ENCODE measurements around the gene KCNAB2.

KCNAB2 gene

GRCh38 chr1:6096243-6097116, 50.8 kb downstream of the KCNAB2 start:
- Mint-ChIP-seq H3K4me1 (peaks cover 14% of the 10 kb centered on the region), H3K36me3 (peaks cover 93% of the 10 kb centered on the region), H3K4me3 (no peak overlapping the region), H3K27ac (peak overlapping the region; percentile 85), H3K9me3 (no peaks in the 10 kb centered on the region)
- DNase-seq (ENCODE audit: low spot score in 2 of 2) (no peak), ATAC-seq (no peak)

GRCh38 chr1:6097117-6097595, 51.5 kb downstream of the KCNAB2 start:
- ATAC-seq (no peak), DNase-seq (ENCODE audit: low spot score in 2 of 2) (no peak)
- Mint-ChIP-seq H3K27ac (peak overlapping the region; percentile 85), H3K4me3 (no peak overlapping the region), H3K9me3 (no peaks in the 10 kb centered on the region), H3K36me3 (peaks cover 93% of the 10 kb centered on the region), H3K4me1 (peaks cover 14% of the 10 kb centered on the region)

- H3K27ac Mint-ChIP-seq = peak overlapping the region; percentile 85
- peaks cover 95% of the 10 kb centered on the region for H3K36me3 Mint-ChIP-seq
- H3K4me1 Mint-ChIP-seq = peaks cover 14% of the 10 kb centered on the region
- ATAC-seq (no peak), DNase-seq (ENCODE audit: low spot score in 2 of 2) (no peak)
- no peaks in the 10 kb centered on the region for H3K9me3 Mint-ChIP-seq
- no peak overlapping the region for H3K4me3 Mint-ChIP-seq
Measured at GRCh38 chr1:6097824-6098223, 52.1 kb downstream of the KCNAB2 start.

- Mint-ChIP-seq H3K4me3 (no peak overlapping the region), H3K27ac (peak overlapping the region; percentile 85), H3K4me1 (peaks cover 14% of the 10 kb centered on the region), H3K36me3 (peaks cover 95% of the 10 kb centered on the region), H3K9me3 (no peaks in the 10 kb centered on the region)
- DNase-seq (ENCODE audit: low spot score in 2 of 2) = no peak
- no peak for ATAC-seq
Measured at GRCh38 chr1:6098303-6099215, 52.9 kb downstream of the KCNAB2 start.

- peak overlapping the region; percentile 50 for H3K27ac Mint-ChIP-seq
- DNase-seq (ENCODE audit: low spot score in 2 of 2) (no peak), ATAC-seq (no peak)
- no peak overlapping the region for H3K4me3 Mint-ChIP-seq
- peaks cover 14% of the 10 kb centered on the region for H3K4me1 Mint-ChIP-seq
- peaks cover 91% of the 10 kb centered on the region for H3K36me3 Mint-ChIP-seq
- H3K9me3 Mint-ChIP-seq = no peaks in the 10 kb centered on the region
Measured at GRCh38 chr1:6099297-6099696, 53.6 kb downstream of the KCNAB2 start.

GRCh38 chr1:6099787-6100765, 54.4 kb downstream of the KCNAB2 start:
- ATAC-seq = peak; percentile 43
- Mint-ChIP-seq H3K27ac (peak overlapping the region; percentile 87), H3K4me3 (no peak overlapping the region), H3K4me1 (peaks cover 14% of the 10 kb centered on the region), H3K36me3 (peaks cover 83% of the 10 kb centered on the region), H3K9me3 (no peaks in the 10 kb centered on the region)
- DNase-seq (ENCODE audit: low spot score in 2 of 2) = no peak

GRCh38 chr1:6100861-6101783, 55.4 kb downstream of the KCNAB2 start:
- H3K4me1 Mint-ChIP-seq = peaks cover 14% of the 10 kb centered on the region
- H3K36me3 Mint-ChIP-seq = peaks cover 78% of the 10 kb centered on the region
- H3K27ac Mint-ChIP-seq = peak overlapping the region; percentile 87
- DNase-seq (ENCODE audit: low spot score in 2 of 2) (no peak), ATAC-seq (no peak)
- no peak overlapping the region for H3K4me3 Mint-ChIP-seq
- H3K9me3 Mint-ChIP-seq = no peaks in the 10 kb centered on the region

- H3K27ac Mint-ChIP-seq = peak overlapping the region; percentile 87
- peaks cover 14% of the 10 kb centered on the region for H3K4me1 Mint-ChIP-seq
- H3K9me3 Mint-ChIP-seq = no peaks in the 10 kb centered on the region
- H3K36me3 Mint-ChIP-seq = peaks cover 69% of the 10 kb centered on the region
- peak; percentile 3 for ATAC-seq
- DNase-seq (ENCODE audit: low spot score in 2 of 2) = no peak
- H3K4me3 Mint-ChIP-seq = no peak overlapping the region
Measured at GRCh38 chr1:6101826-6102531, 56.3 kb downstream of the KCNAB2 start.

GRCh38 chr1:6102532-6102845, 56.8 kb downstream of the KCNAB2 start:
- Mint-ChIP-seq H3K4me1 (peaks cover 12% of the 10 kb centered on the region), H3K9me3 (no peaks in the 10 kb centered on the region), H3K36me3 (peaks cover 64% of the 10 kb centered on the region), H3K27ac (peak overlapping the region; percentile 87), H3K4me3 (no peak overlapping the region)
- no peak for DNase-seq (ENCODE audit: low spot score in 2 of 2)
- no peak for ATAC-seq

GRCh38 chr1:6103111-6103853, 57.6 kb downstream of the KCNAB2 start:
- H3K4me3 Mint-ChIP-seq = no peak overlapping the region
- peaks cover 7% of the 10 kb centered on the region for H3K4me1 Mint-ChIP-seq
- no peaks in the 10 kb centered on the region for H3K9me3 Mint-ChIP-seq
- peak overlapping the region; percentile 87 for H3K27ac Mint-ChIP-seq
- no peak for DNase-seq (ENCODE audit: low spot score in 2 of 2)
- H3K36me3 Mint-ChIP-seq = peaks cover 56% of the 10 kb centered on the region
- no peak for ATAC-seq

- ATAC-seq (no peak), DNase-seq (ENCODE audit: low spot score in 2 of 2) (no peak)
- H3K4me1 Mint-ChIP-seq = peaks cover 7% of the 10 kb centered on the region
- peaks cover 49% of the 10 kb centered on the region for H3K36me3 Mint-ChIP-seq
- no peak overlapping the region for H3K27ac Mint-ChIP-seq
- H3K4me3 Mint-ChIP-seq = no peak overlapping the region
- H3K9me3 Mint-ChIP-seq = no peaks in the 10 kb centered on the region
Measured at GRCh38 chr1:6103854-6104530, 58.3 kb downstream of the KCNAB2 start.

- ATAC-seq (no peak), DNase-seq (ENCODE audit: low spot score in 2 of 2) (no peak)
- Mint-ChIP-seq H3K27ac (no peak overlapping the region), H3K36me3 (peaks cover 43% of the 10 kb centered on the region), H3K9me3 (no peaks in the 10 kb centered on the region), H3K4me1 (peaks cover 7% of the 10 kb centered on the region), H3K4me3 (no peak overlapping the region)
Measured at GRCh38 chr1:6104631-6105030, 58.9 kb downstream of the KCNAB2 start.

Data from stimulated activated effector memory CD8-positive, alpha-beta T cell treated with anti-CD3 and anti-CD28 coated beads, Interleukin-12 subunit alpha, Interleukin-12 subunit beta, amount 100 ng/mL, for 72 hours (primary cell).